Spleen (tissue), 11 donors: ENCODE measurements around the gene TMSB4X. TPM values are rescaled to one million over a fixed set of nuclear protein-coding genes. Genes with fewer than 3 reads are reported as not detected.
"Not testable (repeated sequence)": the region's sequence is repeated elsewhere in the genome, so short reads cannot be mapped to it uniquely, and the experiment has no call there.

ENCODE experiments used
- DNase-seq: peaks from one replicate; pipeline ENCODE4 v3.0.0-alpha.2; 2020
- H3K27ac ChIP-seq, 8 donors: fragments of 200-600 bp; sonication (generic) in 7 of 8; 1 replicate in 4 of 8; 2 replicates in 4 of 8; pipeline versions ENCODE4 v1.5.0 to v1.8.0; 2016 to 2021; ENCODE audit warnings: inconsistent platforms in 4 of 8, mild to moderate bottlenecking in 4 of 8, moderate library complexity in 1 of 8
- H3K27me3 ChIP-seq, 7 donors: fragments of 200-600 bp; sonication (generic) in 6 of 7; replicated peaks in 1 of 7; 1 replicate in 4 of 7; 2 replicates in 3 of 7; pipeline versions ENCODE4 v1.5.0 to v1.8.0; 2016 to 2021; ENCODE audit warnings: inconsistent platforms in 3 of 7, mild to moderate bottlenecking in 1 of 7
- H3K36me3 ChIP-seq, 6 donors: fragments of 200-600 bp; sonication (generic) in 5 of 6; 1 replicate in 4 of 6; 2 replicates in 2 of 6; pipeline versions ENCODE4 v1.5.0 to v1.8.0; 2016 to 2021; ENCODE audit warnings: inconsistent platforms in 2 of 6
- H3K4me1 ChIP-seq, 6 donors: fragments of 200-600 bp; sonication (generic) in 5 of 6; 1 replicate in 3 of 6; 2 replicates in 3 of 6; pipeline versions ENCODE4 v1.5.0 to v1.8.0; 2016 to 2021; ENCODE audit warnings: inconsistent platforms in 3 of 6
- H3K4me3 ChIP-seq, 8 donors: fragments of 200-600 bp; sonication (generic) in 7 of 8; 1 replicate in 4 of 8; 2 replicates in 4 of 8; pipeline versions ENCODE4 v1.5.0 to v1.8.0; 2016 to 2021; ENCODE audit warnings: inconsistent platforms in 4 of 8, mild to moderate bottlenecking in 4 of 8, moderate library complexity in 2 of 8
- H3K9me3 ChIP-seq, 8 donors: fragments of 200-600 bp; sonication (generic) in 7 of 8; 1 replicate in 4 of 8; 2 replicates in 4 of 8; pipeline versions ENCODE4 v1.5.0 to v1.8.0; 2016 to 2021; ENCODE audit warnings: inconsistent platforms in 4 of 8
- CTCF ChIP-seq, 11 experiments: fragments of 200-600 bp in 7 of 11; fragments of 450-650 bp in 4 of 11; sonication (generic) in 4 of 11; IDR thresholded peaks in 8 of 11; conservative IDR thresholded peaks in 3 of 11; 1 replicate in 7 of 11; 2 replicates in 4 of 11; pipeline versions ENCODE4 v1.4.0 to v1.8.0; 2016 to 2021; ENCODE audit warnings: antibody characterized with exemption in 11 of 11, inconsistent platforms in 4 of 11, mild to moderate bottlenecking in 1 of 11
- POLR2A ChIP-seq, 3 donors: fragments of 450-650 bp; IDR thresholded peaks; one replicate each; pipeline ENCODE4 v1.5.1; 2017; ENCODE audit warnings: antibody characterized with exemption in 3 of 3, mild to moderate bottlenecking in 1 of 3
- POLR2AphosphoS5 ChIP-seq, 3 donors: sonication (generic); formaldehyde crosslinking; IDR thresholded peaks; one replicate each; pipeline ENCODE4 v1.5.1; 2017; ENCODE audit warnings: antibody characterized with exemption in 3 of 3
- WGBS, 5 donors: extraction: QIAGEN DNeasy Blood & Tissue Kit in 3 of 5; methylation state at CpG; one replicate each; pipeline versions ENCODE4 v1.1.5 to v1.1.7; 2013 to 2018; 5-methylcytosine and 5-hydroxymethylcytosine counted together
- intact Hi-C: fragments of 100-400 bp; cut with DNase I; formaldehyde crosslinking; loops from one replicate; pipeline ENCODE4 v1.15.0; 2023; ENCODE audit warnings: low total_unique reads
- polyA plus RNA-seq, 3 donors: library from polyadenylated mRNA; stranded (reverse); fragments of 200-250 nt; gene quantifications; one replicate each; pipeline ENCODE4 v1.2.1, GENCODE V29; 2013
- total RNA-seq, 7 donors: library from RNA; depleted of rRNA in 3 of 7; stranded (reverse); fragments of >200 nt in 3 of 7; fragmentation: NEBNext Ultra II Directional in 4 of 7; extraction: Animal tissue kit (Norgen Biotek cat#: 25700) in 4 of 7; gene quantifications; one replicate each; pipeline versions ENCODE4 v1.1.0 to v1.2.1, GENCODE V29; 2016 to 2021
- donor health status: healthy with polysubstance abuse.
- donor health status: DM: no; HTN: no; CAD: no; lungs with moderate emphysema.
- donor health status: DM: no; HTN: no; CAD: no.
- donor health status: Bipolar disorder and iron deficiency.
- donor health status: healthy.
- donor health status: DM: no; HTN: no; CAD: no.
- donor health status: DM: yes; HTN: yes; CAD: no.

Gene TMSB4X
- total and polyA plus RNA-seq, 10 donors, result 6,343 to 19,174 (median 11,085) TPM

- 77 to 100% (median 91%) methylated on average over 1 of the region's 1 CpG for WGBS, 5 donors
- Histone ChIP-seq H3K27ac (no peak overlapping the region), H3K36me3 (no peaks in the 10 kb centered on the region), H3K4me3 (no peak overlapping the region), H3K4me1 (no peaks in the 10 kb centered on the region), H3K9me3 (peaks cover 0 to 9% (median 0%) of the 10 kb centered on the region in 8 donors), H3K27me3 (peaks cover 0 to 10% (median 0%) of the 10 kb centered on the region in 7 donors)
- no peak for DNase-seq
- no peak for TF ChIP-seq CTCF (IDR thresholded peaks at IDR 0.05 in 8 of 11, conservative IDR thresholded peaks at IDR 0.05 in 3 of 11)
- TF ChIP-seq POLR2AphosphoS5 (IDR thresholded peaks at IDR 0.05), result no peak
- TF ChIP-seq POLR2A (IDR thresholded peaks at IDR 0.05), result no peak
- intact Hi-C loops, result no loop called here
These were observed 42.7 kb upstream of the TMSB4X start for GRCh38 chrX:12932244-12932643.

GRCh38 chrX:12934850-12935249 is 40.1 kb upstream of the TMSB4X start:
- intact Hi-C loops, result no loop called here
- Histone ChIP-seq H3K27ac (no peak overlapping the region), H3K36me3 (no peaks in the 10 kb centered on the region), H3K4me1 (no peaks in the 10 kb centered on the region), H3K27me3 (peaks cover 0 to 15% (median 0%) of the 10 kb centered on the region in 7 donors), H3K9me3 (peaks cover 0 to 9% (median 0%) of the 10 kb centered on the region in 8 donors), H3K4me3 (no peak overlapping the region)
- TF ChIP-seq CTCF (IDR thresholded peaks at IDR 0.05 in 8 of 11, conservative IDR thresholded peaks at IDR 0.05 in 3 of 11) (no peak), POLR2AphosphoS5 (IDR thresholded peaks at IDR 0.05) (no peak), POLR2A (IDR thresholded peaks at IDR 0.05) (no peak)
- DNase-seq, result no peak
- WGBS, 5 donors, result 89 to 96% (median 94%) methylated on average over 5 of the region's 5 CpGs

- Histone ChIP-seq H3K27ac (no peak overlapping the region), H3K9me3 (peaks cover 0 to 9% (median 0%) of the 10 kb centered on the region in 8 donors), H3K36me3 (no peaks in the 10 kb centered on the region), H3K4me3 (no peak overlapping the region), H3K27me3 (peaks cover 0 to 9% (median 0%) of the 10 kb centered on the region in 7 donors), H3K4me1 (no peaks in the 10 kb centered on the region)
- TF ChIP-seq CTCF (IDR thresholded peaks at IDR 0.05 in 8 of 11, conservative IDR thresholded peaks at IDR 0.05 in 3 of 11) (no peak), POLR2A (IDR thresholded peaks at IDR 0.05) (no peak), POLR2AphosphoS5 (IDR thresholded peaks at IDR 0.05) (no peak)
- intact Hi-C loops, result no loop called here
- no peak for DNase-seq
- 80 to 100% (median 94%) methylated on average over 1 of the region's 1 CpG for WGBS, 5 donors
These were observed 38.0 kb upstream of the TMSB4X start for GRCh38 chrX:12936947-12937346.

GRCh38 chrX:12940471-12940870 is 34.4 kb upstream of the TMSB4X start:
- H3K27me3 ChIP-seq, H3K36me3 ChIP-seq, H3K27ac ChIP-seq, H3K9me3 ChIP-seq, H3K4me3 ChIP-seq, DNase-seq, intact Hi-C loops, H3K4me1 ChIP-seq: not testable (repeated sequence)
- WGBS, 5 donors, result 84 to 96% (median 90%) methylated on average over 8 to 9 of the region's 9 CpGs

GRCh38 chrX:12943592-12943991 is 31.3 kb upstream of the TMSB4X start:
- H3K4me3 ChIP-seq, H3K27ac ChIP-seq, DNase-seq, H3K9me3 ChIP-seq, intact Hi-C loops, H3K27me3 ChIP-seq, H3K36me3 ChIP-seq: not testable (repeated sequence)
- peaks cover 12 to 25% (median 21%) of the 10 kb centered on the region in 6 donors for H3K4me1 ChIP-seq
- 49 to 87% (median 69%) methylated on average over 4 to 6 of the region's 6 CpGs for WGBS, 5 donors

GRCh38 chrX:12944452-12944851 is 30.5 kb upstream of the TMSB4X start:
- H3K27ac ChIP-seq, H3K4me3 ChIP-seq, H3K27me3 ChIP-seq, intact Hi-C loops, DNase-seq, H3K36me3 ChIP-seq, H3K9me3 ChIP-seq: not testable (repeated sequence)
- peaks cover 21 to 34% (median 30%) of the 10 kb centered on the region in 6 donors for H3K4me1 ChIP-seq
- 81 to 95% (median 91%) methylated on average over 2 to 4 of the region's 4 CpGs for WGBS, 5 donors
